ENCODE results near the gene DEDD2. TPM values are rescaled to one million over a fixed set of nuclear protein-coding genes. Genes with fewer than 3 reads are reported as not detected.

DEDD2 gene
- total and polyA plus RNA-seq, 2 donors (not counting 3 experiments of a cell fraction or from before 2014, with no cell fraction given), result 19.5 to 34.8 TPM

GRCh38 chr19:42242512-42243409 is 25.3 kb upstream of the DEDD2 start, which contains the start of gene GSK3A:
GSK3A (minus strand) TSS chr19:42242602; CDS start chr19:42242465, 137 bp downstream.
- Histone ChIP-seq H3K4me1 (ENCODE audit: control insufficient read depth, extremely low read depth, insufficient read depth, low read length) (peaks cover 30% of the 10 kb centered on the region), H3K4me3 (replicated peaks in 1 of 3; ENCODE audit: insufficient read depth in 1 of 3, low read depth in 1 of 3, low read length in 3 of 3) (peak within 1 kb of the TSS; percentile 69 to 95 (median 92)), H3K27ac (ENCODE audit: insufficient read depth, low read depth, low read length) (peak within 1 kb of the TSS; percentile 57), H3K9ac (replicated peaks; ENCODE audit: extremely low read depth, insufficient read depth, low read length) (peak within 1 kb of the TSS; percentile 85), H3K4me2 (ENCODE audit: insufficient read depth, low read length) (peak within 1 kb of the TSS; percentile 83), H3K79me2 (ENCODE audit: control insufficient read depth, insufficient read depth, low read length) (peaks cover 32% of the 10 kb centered on the region), H4K20me1 (replicated peaks; ENCODE audit: control insufficient read depth, extremely low read depth, insufficient read depth, low read length) (no peaks in the 10 kb centered on the region), H3K36me3 (ENCODE audit: control insufficient read depth in 2 of 2, extremely low read depth in 1 of 2, insufficient read depth in 2 of 2, low read length in 2 of 2) (peaks cover 0 to 9% of the 10 kb centered on the region in 2 experiments), H3K27me3 (ENCODE audit: control insufficient read depth in 2 of 2, insufficient read depth in 2 of 2, low read length in 2 of 2) (no peaks in the 10 kb centered on the region), H2AFZ (ENCODE audit: low read depth, low read length) (peak within 1 kb of the TSS; percentile 74), H3K9me1 (replicated peaks; ENCODE audit: control insufficient read depth, extremely low read depth, insufficient read depth, low read length) (no peaks in the 10 kb centered on the region), H3K9me3 (replicated peaks; ENCODE audit: control insufficient read depth, insufficient read depth, low read length) (no peaks in the 10 kb centered on the region)
- FAIRE-seq (peak; percentile 100), DNase-seq (ENCODE audit: low read depth, low spot score) (peak; percentile 99)
- BruUV-seq (replicated peaks), result no TSS peak
- dilution Hi-C loops (cut with MboI; ENCODE audit: extremely low pct_ligation_motif_present, low sequenced_read_pairs), result no loop called here
- intact Hi-C loops (cut with micrococcal nuclease), result loop anchor here (1.0 kb wide), 3 partner anchors 22 to 179 kb away; partner anchors contain the start of gene ZNF526
- POLR2A ChIA-PET, result interaction anchor here (0.6 to 1.8 kb wide), 8 partner anchors 8 to 181 kb away, joined by 3 to 11 read pairs (median 6); partner anchors contain the start of genes PAFAH1B3 and PRR19
- CTCF ChIA-PET, result interaction anchor here (0.7 to 11.8 kb wide), 15 partner anchors 9 to 159 kb away, joined by 3 to 365 read pairs (median 4); partner anchors contain the start of genes ERF and ZNF526
- TF ChIP-seq EZH2 (IDR thresholded peaks at IDR 0.05; ENCODE audit: borderline replicate concordance, low read depth, low read length, severe bottlenecking), result no peak
- TF ChIP-seq FOS (IDR thresholded peaks at IDR 0.05; ENCODE audit: borderline replicate concordance, insufficient read depth, low read length), result peak; percentile 26
- TF ChIP-seq JUN (IDR thresholded peaks at IDR 0.05; ENCODE audit: borderline replicate concordance, insufficient read depth, insufficient read length, low read depth), result peak; percentile 5
- peak; percentile 77 for TF ChIP-seq MYC (IDR thresholded peaks at IDR 0.05; ENCODE audit: low read depth, low read length)
- TF ChIP-seq CTCF (IDR thresholded peaks at IDR 0.05; ENCODE audit: extremely low read depth in 1 of 2, insufficient read depth in 1 of 2, low read depth in 1 of 2, low read length in 2 of 2), result no peak
- peak; percentile 84 for TF ChIP-seq POLR2AphosphoS5 (IDR thresholded peaks at IDR 0.05; ENCODE audit: insufficient read depth, low read depth, low read length)
- TF ChIP-seq POLR2A (IDR thresholded peaks at IDR 0.05; ENCODE audit: low read depth, low read length), result peak; percentile 90
- TF ChIP-seq MAX (IDR thresholded peaks at IDR 0.05; ENCODE audit: insufficient read depth, insufficient read length), result peak; percentile 35

Measured in endothelial cell of umbilical vein (primary cell).